ENCODE measurements around the gene ZNF845.
A peak's percentile ranks its signal among the peaks of the same experiment; 100 is the strongest.
"Not testable (repeated sequence)": the region's sequence is repeated elsewhere in the genome, so short reads cannot be mapped to it uniquely, and the experiment has no call there.

Gene ZNF845

DNA sequence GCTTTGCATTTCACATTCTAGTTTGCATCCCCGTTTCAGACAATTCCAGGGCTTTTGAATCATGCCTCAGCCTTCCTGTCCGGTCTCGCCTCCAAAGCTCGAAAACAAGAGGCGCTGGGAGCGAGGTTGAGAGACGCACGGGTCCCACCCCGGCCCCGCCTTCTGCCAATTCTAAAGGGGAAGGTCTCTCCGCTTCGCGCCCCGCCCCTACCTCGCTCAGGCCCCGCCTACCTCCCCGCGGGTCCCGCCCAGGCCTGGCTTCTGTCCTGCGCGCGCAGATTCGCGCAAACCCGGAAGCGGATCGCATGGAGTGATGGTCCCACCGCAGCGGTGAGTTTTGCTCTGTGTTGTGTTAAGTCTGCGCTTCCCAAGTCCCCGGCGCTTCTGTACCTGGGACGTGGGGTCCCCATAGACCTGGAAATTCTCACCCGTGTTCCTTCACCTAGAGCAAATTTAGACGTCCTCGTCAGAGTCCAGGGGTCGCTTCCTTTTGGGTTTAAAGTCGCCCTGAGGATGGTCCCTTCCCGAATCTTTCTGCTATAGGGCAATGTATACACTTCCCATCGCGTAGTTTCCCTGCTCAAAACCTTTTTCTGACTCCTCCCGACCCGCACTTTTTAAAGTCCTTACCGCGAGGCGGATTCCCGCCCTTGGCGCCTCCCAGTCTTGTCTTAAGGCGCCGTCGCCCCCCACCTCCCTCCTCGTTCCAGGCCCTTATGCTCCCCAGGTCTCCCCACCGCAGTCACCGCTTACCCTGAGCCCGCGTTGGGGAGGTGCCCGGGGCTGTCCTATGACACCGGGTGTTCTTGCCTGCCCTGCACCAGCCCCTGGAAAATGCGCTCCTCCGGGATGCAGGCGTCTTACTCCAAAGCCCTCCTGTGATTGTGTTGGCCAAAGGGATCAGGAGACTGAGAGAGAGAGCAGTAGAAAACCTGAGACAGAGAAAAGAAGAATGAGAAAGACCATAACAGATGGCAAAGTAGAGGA is at the start of gene ZNF845:
ZNF845 (plus strand) TSS at position 287 of the 987 bp plus-strand sequence. CDS start 7,559 bp downstream, outside the sequence.
- peak; percentile 32 for DNase-seq

- no peak for DNase-seq
Observed at GRCh38 chr19:53285087-53285486, 48.5 kb upstream of the ZNF845 start.

DNA sequence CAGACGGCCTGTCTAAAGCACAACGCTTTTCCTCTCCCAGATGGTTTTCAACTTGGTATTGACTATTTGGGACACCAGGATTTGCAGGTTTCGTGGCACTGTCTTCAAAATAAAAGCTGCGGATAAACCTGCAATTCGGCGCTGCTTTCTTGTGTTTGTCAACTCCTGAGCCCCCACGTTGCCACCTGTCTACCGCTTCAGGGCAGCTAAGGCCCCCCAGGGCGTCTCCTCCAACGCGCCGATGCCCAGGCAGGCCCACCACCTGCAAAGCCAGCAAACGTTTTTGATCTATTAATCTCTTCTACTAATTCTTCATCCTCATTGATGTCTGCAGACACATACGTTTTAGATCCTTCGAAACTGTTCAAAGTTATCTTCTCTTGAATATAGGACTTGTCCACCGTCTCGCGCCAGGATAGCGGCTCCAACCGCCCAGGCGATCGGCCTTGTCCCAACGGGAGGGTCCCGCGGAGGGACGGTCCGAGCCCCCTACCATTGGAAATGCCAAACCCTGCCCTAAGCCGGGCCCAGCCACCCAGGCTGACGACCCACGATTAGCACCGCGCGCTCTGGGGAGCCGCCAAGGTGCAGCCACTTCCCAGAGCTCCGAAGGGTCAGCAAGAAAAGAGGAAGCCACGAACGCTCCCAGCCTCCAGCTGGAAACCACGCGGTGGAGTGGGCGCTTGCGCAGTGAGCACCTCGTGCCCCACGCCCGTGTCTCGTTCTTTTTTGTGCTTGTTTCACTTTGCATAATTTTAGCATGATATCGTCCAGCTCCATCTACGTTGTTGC is 42.6 kb upstream of the ZNF845 start:
- DNase-seq = no peak

GRCh38 chr19:53294786-53295441 is 38.6 kb upstream of the ZNF845 start:
- no peak for DNase-seq

GRCh38 chr19:53301341-53301740 is 32.2 kb upstream of the ZNF845 start:
- DNase-seq = not testable (repeated sequence)

DNA sequence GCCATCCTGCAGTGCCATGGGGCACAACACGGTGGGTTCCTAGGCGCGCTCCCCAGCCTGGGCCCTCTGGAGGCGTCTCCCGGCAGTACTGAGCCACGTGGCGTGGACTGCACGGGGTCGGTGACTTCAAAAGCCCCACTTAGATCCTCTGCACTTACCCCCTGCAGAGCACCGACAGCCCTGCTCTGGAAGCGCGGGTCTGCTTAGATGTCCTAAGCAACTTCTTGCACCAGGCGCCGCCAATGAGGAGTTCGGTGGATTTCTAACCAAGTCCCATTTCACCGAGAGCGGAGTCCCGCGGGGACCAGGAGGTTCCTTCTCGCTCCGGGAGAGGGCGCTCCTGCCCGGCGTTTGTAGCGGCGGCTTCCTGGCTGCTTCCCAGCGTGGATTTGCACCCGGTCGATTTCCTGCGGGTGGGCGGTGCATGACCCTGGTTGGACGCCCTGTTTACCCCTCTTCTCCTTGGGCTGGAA is 25.2 kb upstream of the ZNF845 start:
- DNase-seq = no peak

DNA sequence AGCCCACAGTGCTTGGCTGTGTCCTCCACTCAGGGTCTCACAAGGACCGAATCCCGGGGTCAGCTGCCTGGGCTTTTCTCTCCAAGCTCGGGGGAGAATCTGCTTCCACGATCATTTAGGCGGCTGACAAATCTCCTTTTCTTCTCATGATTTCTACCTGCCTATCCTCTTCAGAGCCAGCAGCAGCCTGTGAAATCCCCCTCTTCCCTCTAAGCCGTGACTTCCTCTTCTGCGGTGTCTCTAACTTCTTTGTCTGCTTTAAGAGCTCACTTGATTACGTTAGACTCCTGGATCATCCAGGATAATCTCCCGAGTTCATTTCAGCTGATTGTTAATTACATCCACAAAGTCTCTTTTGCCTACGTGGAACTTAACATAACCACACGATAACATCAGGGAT is 22.5 kb upstream of the ZNF845 start:
- no peak for DNase-seq

DNA sequence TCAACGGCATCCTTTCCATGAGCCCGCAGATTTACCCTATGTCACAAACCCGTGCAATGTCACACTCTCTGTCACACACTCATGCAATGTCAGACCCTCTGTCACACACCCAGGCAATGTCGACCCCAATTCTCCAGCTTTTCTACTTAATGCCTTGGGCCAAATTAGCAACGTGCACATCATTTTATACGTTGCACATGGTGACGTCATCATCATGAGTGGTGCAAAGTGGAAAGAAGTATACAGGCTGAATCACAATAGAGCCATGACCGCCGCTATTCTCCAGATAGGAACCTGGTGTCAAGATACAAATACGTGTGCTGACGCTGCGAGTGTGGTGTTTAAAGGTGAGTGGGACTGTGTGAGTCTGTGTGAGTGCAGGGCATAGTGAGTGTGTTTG is 21.7 kb upstream of the ZNF845 start:
- no peak for DNase-seq

- DNase-seq = no peak
Observed at GRCh38 chr19:53328967-53329366, 4.6 kb upstream of the ZNF845 start.

GRCh38 chr19:53332484-53332883 is 1.1 kb upstream of the ZNF845 start:
- DNase-seq = no peak

GRCh38 chr19:53333066-53333462 is 485 bp upstream of the ZNF845 start:
- no peak for DNase-seq

DNA sequence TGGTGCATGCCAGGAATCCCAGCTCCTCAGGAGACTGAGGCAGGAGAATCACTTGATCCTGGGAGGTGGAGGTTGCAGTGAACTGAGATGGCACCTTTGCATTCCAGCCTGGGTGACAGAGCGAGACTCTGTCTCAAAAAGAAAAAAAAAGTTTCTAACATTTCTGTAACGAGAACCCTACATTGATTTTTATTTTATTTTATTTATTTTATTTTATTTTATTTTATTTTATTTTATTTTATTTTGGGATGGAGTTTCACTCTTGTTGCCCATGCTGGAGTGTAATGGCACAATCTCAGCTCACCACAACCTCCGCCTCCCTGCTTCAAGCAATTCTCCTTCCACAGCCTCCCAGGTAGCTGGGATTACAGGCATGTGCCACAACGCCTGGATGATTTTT is 10.9 kb downstream of the ZNF845 start:
- not testable (repeated sequence) for DNase-seq

DNA sequence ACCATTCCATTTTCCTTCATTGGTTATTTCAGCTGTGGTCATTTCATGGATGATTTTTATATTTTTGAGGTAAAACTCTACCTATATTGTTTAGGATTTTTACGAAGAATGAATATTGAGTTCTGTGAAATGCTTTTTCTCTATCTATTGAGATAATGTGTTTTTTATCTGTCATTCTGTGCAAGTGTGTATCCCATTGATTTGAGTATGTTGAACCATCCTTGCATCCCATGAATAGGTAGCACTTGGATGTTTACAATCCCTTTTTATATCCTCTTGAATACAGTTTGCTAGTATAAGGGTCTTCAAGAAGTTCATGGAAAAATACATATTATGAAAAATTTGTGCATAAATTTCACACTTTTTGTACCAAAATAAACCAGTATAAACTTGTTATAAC is 22.2 kb downstream of the ZNF845 start:
- no peak for DNase-seq

- DNase-seq = no peak
Observed at GRCh38 chr19:53357821-53358581, 24.5 kb downstream of the ZNF845 start.

DNA sequence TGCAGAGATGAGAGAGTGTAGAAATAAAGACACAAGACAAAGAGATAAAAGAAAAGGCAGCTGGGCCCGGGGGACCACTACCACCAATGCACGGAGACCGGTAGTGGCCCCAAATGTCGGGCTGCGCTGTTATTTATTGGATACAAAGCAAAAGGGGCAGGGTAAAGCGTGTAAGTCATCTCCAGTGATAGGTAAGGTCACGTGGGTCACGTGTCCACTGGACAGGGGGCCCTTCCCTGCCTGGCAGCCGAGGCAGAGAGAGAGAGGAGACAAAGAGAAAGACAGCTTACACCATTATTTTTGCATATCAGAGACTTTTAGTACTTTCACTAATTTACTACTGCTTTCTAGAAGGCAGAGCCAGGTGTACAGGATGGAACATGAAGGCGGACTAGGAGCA is 26.5 kb downstream of the ZNF845 start:
- DNase-seq = not testable (repeated sequence)

DNA sequence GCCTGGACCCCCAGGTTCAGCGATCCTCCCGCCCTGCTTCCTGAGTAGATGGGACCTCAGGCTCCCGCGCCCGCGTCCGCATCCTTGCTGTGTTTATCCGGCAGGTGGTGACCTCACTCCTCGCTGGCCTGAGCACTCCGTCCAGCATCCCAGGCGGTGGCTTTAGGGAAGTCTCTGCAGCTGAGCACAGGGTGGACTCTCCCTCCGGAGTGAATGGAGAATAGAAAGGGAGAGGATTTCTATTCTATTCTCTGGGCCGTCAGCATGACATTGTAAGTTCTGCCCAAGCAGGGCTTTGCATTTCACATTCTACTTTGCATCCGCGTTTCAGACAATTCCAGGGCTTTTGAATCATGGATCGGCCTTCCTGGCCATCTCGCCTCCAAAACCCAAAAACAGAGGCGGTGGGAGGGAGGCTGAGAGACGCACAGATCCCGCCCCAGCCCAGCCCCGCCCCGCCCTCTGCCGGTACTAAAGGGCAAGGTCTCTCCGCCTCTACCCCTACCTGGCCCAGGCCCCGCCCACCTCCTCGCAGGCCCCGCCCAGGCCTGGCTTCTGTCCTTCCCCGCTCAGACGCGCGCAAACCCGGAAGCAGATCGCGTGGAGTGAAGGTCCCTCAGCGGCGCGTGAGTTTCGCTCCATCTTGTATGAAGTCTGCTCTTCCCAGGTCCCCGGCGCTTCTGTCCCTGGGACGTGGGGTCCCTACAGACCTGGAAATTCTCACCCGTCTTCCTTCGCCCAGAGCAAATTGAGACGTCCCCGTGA is 31.8 kb downstream of the ZNF845 start, which contains the start of gene ZNF525:
ZNF525 (plus strand) TSS at position 572 of the 765 bp plus-strand sequence. CDS start 6,577 bp downstream, outside the sequence.
- no peak for DNase-seq

- DNase-seq = no peak
Observed at GRCh38 chr19:53365899-53366493, 32.4 kb downstream of the ZNF845 start.

- no peak for DNase-seq
Observed at GRCh38 chr19:53372196-53372595, 38.6 kb downstream of the ZNF845 start.

- DNase-seq = no peak
Observed at GRCh38 chr19:53374288-53374687, 40.7 kb downstream of the ZNF845 start.

DNA sequence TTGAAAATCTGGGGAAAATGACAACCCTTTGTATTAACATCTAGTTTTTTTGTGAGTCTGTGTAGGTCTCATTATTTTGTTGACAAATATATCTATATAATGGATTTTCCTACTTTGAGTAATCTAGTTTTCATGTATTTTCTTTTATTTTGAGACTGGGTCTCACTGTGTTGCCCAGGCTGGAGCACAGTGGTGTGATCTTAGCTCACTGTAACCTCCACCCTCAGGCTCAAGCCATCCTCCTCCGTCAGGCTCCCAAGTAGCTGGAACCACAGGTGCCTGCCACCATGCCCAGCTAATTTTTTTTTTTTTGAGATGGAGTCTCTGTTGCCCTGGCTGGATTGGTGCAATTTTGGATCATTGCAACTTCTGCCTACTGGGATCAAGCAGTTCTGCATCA is 41.2 kb downstream of the ZNF845 start:
- no peak for DNase-seq

DNA sequence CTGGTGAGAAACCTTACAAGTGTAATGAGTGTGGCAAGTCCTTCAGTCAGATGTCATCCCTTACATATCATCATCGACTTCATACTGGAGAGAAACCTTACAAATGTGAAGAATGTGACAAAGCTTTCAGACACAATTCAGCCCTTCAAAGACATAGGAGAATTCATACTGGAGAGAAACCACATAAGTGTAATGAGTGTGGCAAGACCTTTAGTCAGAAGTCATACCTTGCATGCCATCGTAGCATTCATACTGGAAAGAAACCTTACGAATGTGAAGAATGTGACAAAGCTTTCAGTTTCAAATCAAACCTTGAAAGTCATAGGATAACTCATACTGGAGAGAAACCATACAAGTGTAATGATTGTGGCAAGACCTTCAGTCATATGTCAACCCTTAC is 47.8 kb downstream of the ZNF845 start:
- no peak for DNase-seq
